Fibroblast of pulmonary artery (primary cell): ENCODE data around the gene NEK7.

Source experiments
- DNase-seq: peaks from one replicate; pipeline ENCODE4 v3.0.0-alpha.2; 2010; ENCODE audit warnings: low read depth
- H3K4me3 ChIP-seq: replicated peaks from 2 replicates; pipeline ENCODE4 v1.5.1; 2011; ENCODE audit warnings: low read depth, mild to moderate bottlenecking, control low read depth, low read length, moderate library complexity
- CTCF ChIP-seq: IDR thresholded peaks from 2 replicates; pipeline ENCODE4 v1.5.1; 2011; ENCODE audit warnings: mild to moderate bottlenecking, control low read depth, low read length, inconsistent platforms; ENCODE audit errors: missing control alignments

The NEK7 gene

GRCh38 chr1:198280080-198280479 lies 123.3 kb downstream of the NEK7 start:
- no peak for DNase-seq
- no peak overlapping the region for H3K4me3 ChIP-seq
- no peak for TF ChIP-seq CTCF

GRCh38 chr1:198281911-198282310 lies 125.1 kb downstream of the NEK7 start:
- TF ChIP-seq CTCF: no peak
- no peak overlapping the region for H3K4me3 ChIP-seq
- DNase-seq: no peak

GRCh38 chr1:198283222-198283621 lies 126.4 kb downstream of the NEK7 start:
- no peak for DNase-seq
- TF ChIP-seq CTCF: no peak
- no peak overlapping the region for H3K4me3 ChIP-seq

- no peak for DNase-seq
- no peak for TF ChIP-seq CTCF
- no peak overlapping the region for H3K4me3 ChIP-seq
Measured at GRCh38 chr1:198287916-198288315, 131.1 kb downstream of the NEK7 start.

GRCh38 chr1:198290089-198290683 lies 133.4 kb downstream of the NEK7 start:
- DNase-seq: no peak
- H3K4me3 ChIP-seq: no peak overlapping the region
- TF ChIP-seq CTCF: no peak

- DNase-seq: no peak
- no peak overlapping the region for H3K4me3 ChIP-seq
- no peak for TF ChIP-seq CTCF
Measured at GRCh38 chr1:198291036-198291435, 134.2 kb downstream of the NEK7 start.

GRCh38 chr1:198291924-198292323 lies 135.1 kb downstream of the NEK7 start:
- TF ChIP-seq CTCF: no peak
- H3K4me3 ChIP-seq: no peak overlapping the region
- no peak for DNase-seq
